GM19328 (cell line): Measurements from ENCODE around the gene ATG5.
"Not testable (repeated sequence)": the region's sequence is repeated elsewhere in the genome, so short reads cannot be mapped to it uniquely, and the experiment has no call there.

Experiments used
- ATAC-seq: cut with Tn5 transposase; IDR thresholded peaks from one replicate; pipeline ENCODE4 v1.9.1; 2021; ENCODE audit warnings: mild to moderate bottlenecking, moderate library complexity; ENCODE audit not compliant: unreplicated experiment

ATG5 gene

GRCh38 chr6:106315765-106316374 lies 9.7 kb downstream of the ATG5 start:
- no peak for ATAC-seq

- ATAC-seq, result no peak
Observed at GRCh38 chr6:106309766-106310373, 15.7 kb downstream of the ATG5 start.

- no peak for ATAC-seq
Observed at GRCh38 chr6:106308985-106309384, 16.6 kb downstream of the ATG5 start.

- ATAC-seq, result no peak
Observed at GRCh38 chr6:106305740-106306139, 19.8 kb downstream of the ATG5 start.

- ATAC-seq, result no peak
Observed at GRCh38 chr6:106300944-106301343, 24.6 kb downstream of the ATG5 start.

- no peak for ATAC-seq
Observed at GRCh38 chr6:106300020-106300780, 25.4 kb downstream of the ATG5 start.

GRCh38 chr6:106293116-106293515 lies 32.4 kb downstream of the ATG5 start:
- no peak for ATAC-seq

- no peak for ATAC-seq
Observed at GRCh38 chr6:106290954-106291353, 34.6 kb downstream of the ATG5 start.

GRCh38 chr6:106290032-106290431 lies 35.5 kb downstream of the ATG5 start:
- no peak for ATAC-seq

GRCh38 chr6:106287215-106287614 lies 38.3 kb downstream of the ATG5 start:
- ATAC-seq, result no peak

GRCh38 chr6:106286746-106287145 lies 38.8 kb downstream of the ATG5 start:
- ATAC-seq, result no peak

GRCh38 chr6:106283481-106283880 lies 42.1 kb downstream of the ATG5 start:
- ATAC-seq, result no peak

GRCh38 chr6:106281661-106282060 lies 43.9 kb downstream of the ATG5 start:
- no peak for ATAC-seq

GRCh38 chr6:106281088-106281487 lies 44.5 kb downstream of the ATG5 start:
- ATAC-seq, result no peak

- ATAC-seq, result no peak
Observed at GRCh38 chr6:106279179-106279578, 46.4 kb downstream of the ATG5 start.

- no peak for ATAC-seq
Observed at GRCh38 chr6:106275692-106276091, 49.9 kb downstream of the ATG5 start.

- no peak for ATAC-seq
Observed at GRCh38 chr6:106273087-106273486, 52.5 kb downstream of the ATG5 start.

GRCh38 chr6:106272287-106272686 lies 53.3 kb downstream of the ATG5 start:
- ATAC-seq, result no peak

- ATAC-seq, result no peak
Observed at GRCh38 chr6:106270414-106270813, 55.1 kb downstream of the ATG5 start.

- ATAC-seq, result not testable (repeated sequence)
Observed at GRCh38 chr6:106269268-106269919, 56.2 kb downstream of the ATG5 start.

- ATAC-seq, result not testable (repeated sequence)
Observed at GRCh38 chr6:106268500-106268899, 57.1 kb downstream of the ATG5 start.

GRCh38 chr6:106264433-106264832 lies 61.1 kb downstream of the ATG5 start:
- not testable (repeated sequence) for ATAC-seq
